NCI-H748 treated with DMSO at 0.1 percent for 48 hours (cell line): ENCODE data around the gene ABHD11.
"Not testable (repeated sequence)": the region's sequence is repeated elsewhere in the genome, so short reads cannot be mapped to it uniquely, and the experiment has no call there.

ENCODE experiments used
- DNase-seq: peaks from one replicate; lab custom pipeline; 2025; lab: John Stamatoyannopoulos, UW

ABHD11 gene

GRCh38 chr7:73742753-73743641 is 4.4 kb upstream of the ABHD11 start:
- DNase-seq, result peak; percentile 92

DNA sequence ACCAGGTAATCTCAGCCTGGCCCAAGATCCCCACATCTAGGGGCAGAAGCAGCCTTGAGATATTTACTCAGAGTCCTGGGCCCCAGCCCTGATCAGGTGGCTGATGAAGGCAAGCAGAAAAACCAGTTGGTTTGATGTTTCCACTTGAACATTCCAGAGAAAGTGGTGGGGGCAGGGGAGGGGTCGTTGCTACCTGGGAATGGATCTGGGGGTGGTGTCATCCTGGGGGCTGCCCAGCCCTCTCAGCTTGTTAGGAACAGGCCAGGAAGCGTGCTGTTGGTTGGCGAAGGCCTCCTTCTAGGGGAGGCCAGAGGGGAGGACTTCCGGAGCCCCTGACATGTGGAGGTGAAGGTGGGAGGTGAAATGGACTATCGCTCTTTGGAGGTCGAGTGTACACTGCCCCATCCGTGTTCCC is 3.7 kb upstream of the ABHD11 start:
- DNase-seq, result peak; percentile 30

DNA sequence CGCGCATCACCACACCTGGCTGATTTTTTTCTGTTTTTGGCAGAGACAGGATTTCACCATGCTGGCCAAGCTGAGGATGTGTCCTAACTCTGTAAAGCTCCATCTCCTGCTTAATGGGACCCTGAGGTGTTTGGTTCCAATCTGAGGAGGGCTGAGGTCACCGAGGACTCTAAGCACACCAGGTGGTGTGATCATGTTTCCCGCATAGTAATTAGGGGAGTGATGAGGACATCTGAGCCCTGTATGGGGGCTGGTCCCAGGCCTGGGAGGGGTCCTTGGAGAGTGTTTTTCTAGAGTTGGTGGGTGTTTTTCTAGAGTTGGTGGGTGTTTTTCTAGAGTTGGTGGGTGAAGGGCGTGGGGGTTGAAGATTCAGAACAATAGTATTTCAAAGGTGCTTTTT is 3.0 kb upstream of the ABHD11 start:
- peak; percentile 7 for DNase-seq

GRCh38 chr7:73740771-73741170 is 2.2 kb upstream of the ABHD11 start:
- no peak for DNase-seq

DNA sequence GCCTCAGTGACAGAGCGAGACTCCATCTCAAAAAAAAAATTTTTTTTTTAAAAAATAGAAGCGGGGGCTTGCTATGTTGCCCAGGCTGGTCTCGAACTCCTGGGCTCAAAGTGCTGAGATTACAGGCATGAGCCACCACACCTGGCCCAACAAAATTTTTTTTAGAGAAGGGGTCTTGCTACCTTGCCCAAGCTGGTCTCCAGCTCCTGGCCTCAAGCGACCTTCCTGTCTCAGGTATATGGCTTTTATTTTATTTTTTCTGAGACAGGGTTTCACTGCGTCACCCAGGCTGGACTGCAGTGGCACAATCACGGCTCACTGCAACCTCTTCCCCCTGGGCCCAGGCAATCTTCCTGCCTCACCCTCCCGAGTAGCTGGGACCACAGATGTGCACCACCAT is 1.6 kb upstream of the ABHD11 start:
- DNase-seq, result no peak

DNA sequence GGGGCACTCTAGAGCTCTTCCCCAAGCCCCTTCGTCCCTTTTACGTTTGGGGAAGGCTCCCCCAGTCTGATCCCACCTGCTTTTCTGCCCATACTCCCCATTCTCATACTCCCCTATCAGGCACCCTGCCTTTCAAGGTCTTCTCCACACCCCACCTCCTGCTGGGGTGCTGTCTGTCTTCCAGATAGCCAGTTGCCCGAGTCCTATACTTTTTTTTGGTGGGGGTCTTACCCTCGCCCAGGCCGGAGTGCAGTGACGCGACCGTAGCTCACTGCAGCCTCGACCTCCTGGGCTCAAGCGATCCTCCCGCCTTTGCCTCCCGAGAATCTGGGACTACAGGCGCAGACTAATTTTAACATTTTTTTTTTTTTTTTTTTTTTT is 775 bp upstream of the ABHD11 start:
- DNase-seq, result no peak

GRCh38 chr7:73738220-73738611 is 386 bp downstream of the ABHD11 start:
- DNase-seq, result peak; percentile 39

DNA sequence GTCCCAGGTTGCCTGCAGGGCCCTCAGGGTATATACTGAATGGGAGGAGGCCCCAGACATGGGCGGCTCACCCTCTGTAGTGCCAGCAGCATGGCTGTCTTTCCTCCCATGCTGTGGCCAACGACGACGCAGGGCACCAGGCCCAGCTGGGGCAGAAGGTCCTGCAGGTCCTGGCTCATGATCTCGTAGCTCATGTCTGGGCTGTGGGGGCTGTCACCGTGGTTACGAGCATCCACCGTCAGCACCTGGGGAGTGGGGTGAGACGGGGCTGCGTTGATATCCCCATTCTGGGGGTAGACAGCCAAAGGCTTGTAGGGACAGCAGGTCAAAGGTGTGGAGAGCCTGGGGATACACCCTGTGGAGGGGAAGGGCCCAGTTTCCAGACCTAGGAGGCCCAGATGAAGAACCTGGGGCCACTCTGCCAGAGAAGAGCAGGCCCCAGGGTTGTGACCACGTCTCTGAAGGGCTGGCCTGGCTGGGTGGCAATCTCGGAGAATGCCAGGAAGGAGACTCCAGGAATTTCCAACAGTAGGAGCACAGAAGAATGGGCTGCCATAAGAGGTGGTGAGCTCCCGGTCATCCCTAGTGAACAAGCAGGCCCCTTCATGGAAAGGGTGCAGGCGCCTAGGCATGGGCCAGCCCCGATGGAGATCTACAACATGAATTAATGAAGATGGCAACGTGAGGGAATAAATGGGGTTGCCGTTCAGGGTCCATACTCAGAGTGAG is 947 bp downstream of the ABHD11 start:
- DNase-seq, result no peak

- no peak for DNase-seq
These were observed 1.7 kb downstream of the ABHD11 start for GRCh38 chr7:73736885-73737284.

GRCh38 chr7:73735528-73735905 is 3.1 kb downstream of the ABHD11 start:
- DNase-seq, result no peak

GRCh38 chr7:73734619-73735527 is 3.7 kb downstream of the ABHD11 start:
- peak; percentile 72 for DNase-seq

DNA sequence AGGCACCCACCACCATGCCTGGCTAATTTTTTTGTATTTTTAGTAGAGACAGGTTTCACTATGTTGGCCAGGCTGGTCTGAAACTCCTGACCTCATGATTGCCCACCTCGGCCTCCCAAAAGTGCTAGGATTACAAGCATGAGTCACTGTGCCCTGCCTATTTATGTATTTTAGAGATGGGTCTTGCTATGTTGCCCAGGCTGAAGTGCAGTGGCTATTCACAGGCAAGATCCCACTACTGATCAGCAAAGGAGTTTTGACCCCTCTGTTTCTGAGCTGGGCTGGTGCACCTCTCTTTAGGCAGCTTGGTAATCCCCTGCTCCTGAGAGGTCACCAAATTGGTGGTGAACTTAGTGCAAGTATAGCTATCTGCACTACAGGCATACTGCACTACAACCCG is 6.2 kb downstream of the ABHD11 start:
- DNase-seq, result no peak

DNA sequence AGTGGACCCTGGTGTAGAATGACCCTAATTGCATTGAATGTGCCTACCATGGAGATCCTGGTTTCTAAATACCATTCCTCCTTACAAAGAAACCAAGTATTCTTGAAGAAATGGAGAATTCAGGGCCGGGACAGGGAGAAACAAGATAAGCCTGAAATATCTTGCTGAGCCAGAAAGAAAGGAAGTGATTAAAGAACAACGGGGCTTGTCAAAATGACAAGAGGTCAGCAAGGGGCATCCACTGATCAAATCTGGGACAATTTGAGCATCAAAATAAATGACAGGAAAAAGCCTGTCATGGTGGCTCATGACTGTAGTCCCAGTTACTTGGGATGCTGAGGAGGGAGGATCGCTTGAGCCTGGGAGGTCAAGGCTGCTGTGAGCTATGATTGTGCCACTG is 8.1 kb downstream of the ABHD11 start:
- DNase-seq, result no peak

- DNase-seq, result no peak
These were observed 10.1 kb downstream of the ABHD11 start for GRCh38 chr7:73728551-73728950.

DNA sequence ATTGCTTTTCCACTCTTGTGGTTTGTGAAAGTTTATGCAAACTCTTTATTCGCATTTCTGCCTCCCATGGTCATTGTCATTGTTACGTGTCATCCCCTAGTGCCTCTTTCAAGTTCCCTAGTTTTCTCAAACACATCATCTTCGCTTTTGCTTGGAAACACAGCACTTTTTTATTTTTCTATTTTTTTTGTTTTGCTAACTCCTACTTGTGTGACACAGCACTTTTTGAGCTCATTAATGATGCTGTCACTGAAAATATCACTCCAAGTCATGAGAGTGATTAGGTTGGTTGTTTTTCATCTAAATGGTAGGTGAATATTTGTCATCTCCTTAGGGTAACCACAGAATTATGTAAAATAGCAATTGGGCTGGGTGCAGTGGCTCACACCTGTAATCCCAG is 10.7 kb downstream of the ABHD11 start:
- DNase-seq, result no peak

DNA sequence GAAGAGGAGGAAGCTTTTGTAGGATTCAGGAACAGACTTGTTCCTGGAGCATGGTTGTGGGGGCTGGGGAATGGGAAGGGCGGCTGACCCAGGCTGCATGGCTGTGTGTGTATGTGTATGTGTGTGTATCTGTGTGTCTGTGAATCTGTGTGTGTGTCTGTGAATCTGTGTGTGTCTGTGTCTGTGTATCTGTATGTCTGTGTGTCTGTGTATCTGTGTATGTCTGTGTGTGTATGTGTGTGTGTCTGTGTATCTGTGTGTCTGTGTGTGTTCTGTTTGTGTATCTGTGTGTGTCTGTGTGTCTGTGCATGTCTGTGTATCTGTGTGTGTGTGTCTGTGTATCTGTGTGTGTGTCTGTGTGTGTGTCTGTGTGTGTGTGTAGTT is 12.5 kb downstream of the ABHD11 start:
- DNase-seq, result no peak

GRCh38 chr7:73723813-73724212 is 14.8 kb downstream of the ABHD11 start:
- DNase-seq, result no peak

DNA sequence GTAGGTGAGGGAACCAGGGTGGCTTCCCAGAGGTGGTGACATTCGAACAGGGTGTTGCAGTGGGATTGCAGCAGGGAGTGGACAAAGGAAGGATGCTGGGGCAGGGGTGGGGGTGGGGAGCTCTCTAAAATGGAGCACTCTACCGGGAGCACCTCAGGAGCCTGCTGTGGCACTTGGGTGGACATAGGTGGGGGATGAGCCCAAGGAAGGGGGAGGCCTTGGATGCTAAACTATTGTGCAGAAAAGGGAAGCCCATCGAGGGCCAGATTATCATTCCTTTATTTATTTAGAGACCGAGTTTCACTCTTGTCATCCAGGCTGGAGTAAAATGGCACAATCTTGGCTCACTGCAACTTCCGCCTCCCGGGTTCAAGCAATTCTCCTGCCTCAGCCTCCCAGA is 15.8 kb downstream of the ABHD11 start:
- no peak for DNase-seq

GRCh38 chr7:73722182-73722581 is 16.4 kb downstream of the ABHD11 start:
- not testable (repeated sequence) for DNase-seq

- DNase-seq, result no peak
These were observed 17.2 kb downstream of the ABHD11 start for GRCh38 chr7:73721377-73721817.

DNA sequence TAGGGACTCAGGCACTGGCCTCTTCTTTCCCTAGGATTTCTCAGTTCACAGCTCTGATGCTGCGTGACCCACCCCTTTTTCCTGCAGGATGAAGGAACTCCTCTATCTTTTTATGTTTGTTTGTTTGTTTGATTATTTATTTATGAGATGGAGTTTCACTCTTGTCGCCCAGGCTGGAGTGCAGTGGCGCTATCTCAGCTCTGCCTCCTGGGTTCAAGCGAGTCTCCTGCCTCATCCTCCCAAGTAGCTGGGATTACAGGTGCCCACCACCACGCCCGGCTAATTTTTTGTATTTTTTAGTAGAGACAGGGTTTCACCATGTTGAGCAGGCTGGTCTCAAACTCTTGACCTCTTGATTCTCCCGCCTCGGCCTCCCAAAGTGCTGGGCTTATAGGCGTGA is 18.2 kb downstream of the ABHD11 start:
- DNase-seq, result not testable (repeated sequence)

GRCh38 chr7:73719806-73720169 is 18.8 kb downstream of the ABHD11 start:
- DNase-seq, result no peak
